ENCODE results near the gene ZNF277.
"Not testable (repeated sequence)": the region's sequence is repeated elsewhere in the genome, so short reads cannot be mapped to it uniquely, and the experiment has no call there.

ZNF277 gene

DNA sequence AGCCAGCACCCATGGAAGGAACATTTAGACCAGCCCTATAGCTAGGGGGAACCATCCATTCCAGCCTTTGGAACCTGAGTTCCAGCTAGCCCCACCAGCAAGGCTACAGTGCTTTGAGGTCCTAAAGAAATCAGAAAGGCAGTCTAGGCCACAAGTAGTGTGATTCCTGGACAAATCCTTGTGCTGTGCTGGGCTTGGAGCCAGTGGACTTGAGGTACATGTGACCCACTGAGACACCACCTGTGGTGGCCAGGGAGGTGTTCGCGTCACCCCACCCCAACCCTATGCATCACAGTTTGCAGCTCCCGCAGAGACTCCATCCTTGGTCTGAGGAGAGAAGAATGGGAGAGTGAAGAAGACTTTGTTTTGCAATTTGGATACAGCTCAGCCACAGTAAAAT is 31.8 kb downstream of the ZNF277 start:
- no peak for DNase-seq (ENCODE audit: low read depth)

DNA sequence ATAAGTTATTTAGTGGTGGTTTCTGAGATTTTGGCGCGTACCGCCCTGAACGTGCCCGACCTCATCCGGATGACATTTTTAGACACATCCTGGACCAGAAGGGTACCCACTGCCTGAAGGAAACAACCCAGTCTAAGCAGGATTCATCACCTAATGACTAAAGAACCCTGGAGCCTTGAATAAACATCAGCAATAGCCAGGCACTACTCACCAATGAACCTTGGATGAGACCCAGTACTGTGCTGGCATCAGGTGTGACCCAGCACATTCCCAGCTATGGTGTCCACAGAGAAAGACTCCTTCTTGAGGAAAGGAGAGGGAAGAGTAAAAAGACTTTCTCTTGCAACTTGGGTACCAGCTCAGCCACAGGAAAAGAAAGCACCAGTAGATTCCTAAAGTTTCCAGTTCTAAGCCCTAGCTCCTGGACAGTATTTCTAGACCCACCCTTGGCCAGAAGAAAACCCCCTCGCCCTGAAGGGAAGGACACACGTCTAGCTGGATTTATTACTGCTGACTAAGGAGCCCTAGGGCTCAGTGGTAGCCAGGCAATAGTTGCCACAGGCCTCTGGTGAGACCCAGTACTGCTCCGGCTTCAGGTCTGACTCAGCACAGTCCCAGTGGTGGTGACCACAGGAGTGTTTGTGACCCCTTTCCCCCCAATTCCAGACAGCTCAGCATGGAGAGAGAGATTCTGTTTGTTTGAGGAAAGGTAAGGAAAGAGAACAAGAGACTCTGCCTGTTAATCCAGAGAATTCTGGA is 32.5 kb downstream of the ZNF277 start:
- H3K4me3 ChIP-seq (ENCODE audit: low read depth, low read length): no peak overlapping the region
- DNase-seq (ENCODE audit: low read depth): no peak

More for the DNA sequence above, 31.8 kb downstream of the ZNF277 start:
- no peak overlapping the region for H3K4me3 ChIP-seq (ENCODE audit: low read depth, low read length)

DNA sequence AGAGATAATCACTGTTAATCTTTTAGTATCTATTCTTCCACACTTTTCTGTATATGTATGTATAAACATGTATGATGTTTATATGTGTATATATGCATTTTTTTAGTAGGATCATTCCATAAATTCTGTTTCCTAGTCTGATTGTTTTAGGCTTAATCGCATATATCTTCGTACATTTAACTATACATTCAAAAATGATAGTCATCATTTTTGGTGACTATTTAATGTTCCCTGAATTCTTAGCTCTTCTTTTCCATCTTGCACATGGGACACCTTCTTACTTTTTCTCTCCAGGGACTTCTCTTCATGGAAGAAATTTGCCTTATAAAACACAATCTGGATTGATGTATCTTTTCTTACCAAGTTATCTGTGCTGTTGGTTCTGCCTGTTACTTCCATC is 42.1 kb downstream of the ZNF277 start:
- DNase-seq (ENCODE audit: low read depth): no peak
- H3K4me3 ChIP-seq (ENCODE audit: low read depth, low read length): no peak overlapping the region

DNA sequence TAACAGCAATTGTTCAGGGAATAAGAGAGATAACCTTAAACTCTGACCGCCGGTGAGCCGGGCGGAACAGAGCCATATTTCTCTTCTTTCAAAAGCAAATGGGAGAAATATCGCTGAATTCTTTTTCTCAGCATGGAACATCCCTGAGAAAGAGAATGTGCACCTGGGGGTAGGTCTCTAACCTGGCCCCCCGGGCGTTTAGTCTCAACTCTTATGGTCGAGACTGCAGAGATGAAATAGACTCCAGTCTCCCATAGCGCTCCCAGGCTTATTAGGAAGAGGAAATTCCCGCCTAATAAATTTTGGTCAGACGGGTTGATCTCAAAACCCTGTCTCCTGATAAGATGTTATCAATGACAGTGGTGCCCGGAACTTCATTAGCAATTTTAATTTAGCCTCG is 43.5 kb downstream of the ZNF277 start:
- DNase-seq (ENCODE audit: low read depth); H3K4me3 ChIP-seq (ENCODE audit: low read depth, low read length): not testable (repeated sequence)

DNA sequence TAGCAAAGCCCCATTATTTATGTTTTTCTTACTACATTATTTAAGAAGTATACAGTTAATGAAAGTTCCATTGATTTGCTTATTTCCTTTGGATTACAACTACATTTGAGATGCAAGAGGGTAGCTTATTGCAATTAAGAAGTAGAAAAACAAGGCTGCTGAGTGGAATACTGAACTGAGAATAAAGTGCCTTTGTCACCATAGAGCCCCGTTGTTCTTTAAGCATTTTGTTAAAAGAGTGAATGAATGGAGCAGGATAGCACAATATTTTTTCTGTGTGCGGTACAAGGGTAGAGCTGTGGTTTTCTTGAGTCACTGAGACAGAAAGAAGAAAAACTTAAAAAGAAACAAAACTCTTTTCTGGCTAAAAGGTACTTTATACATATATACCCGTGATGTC is 45.6 kb downstream of the ZNF277 start:
- no peak for DNase-seq (ENCODE audit: low read depth)
- H3K4me3 ChIP-seq (ENCODE audit: low read depth, low read length): no peak overlapping the region

DNA sequence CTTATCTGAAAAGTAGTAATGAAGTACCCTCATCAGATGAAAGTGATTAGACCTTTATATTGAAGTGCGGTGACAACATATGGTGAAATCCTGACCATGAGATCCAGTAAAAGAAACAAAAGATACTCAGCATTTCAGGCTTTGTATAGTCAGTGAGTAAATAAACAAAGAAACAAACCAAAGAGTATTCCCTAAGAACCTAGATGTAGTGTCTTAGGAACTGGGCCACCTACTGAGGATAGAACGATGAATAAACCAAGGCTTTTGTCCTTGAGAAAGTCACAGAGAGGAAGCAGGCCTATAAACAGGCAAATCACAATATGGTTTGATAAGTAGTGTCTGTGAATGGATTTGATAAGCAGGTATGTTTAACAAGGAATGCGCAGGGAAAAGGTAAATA is 46.2 kb downstream of the ZNF277 start:
- no peak for DNase-seq (ENCODE audit: low read depth)
- H3K4me3 ChIP-seq (ENCODE audit: low read depth, low read length): no peak overlapping the region

DNA sequence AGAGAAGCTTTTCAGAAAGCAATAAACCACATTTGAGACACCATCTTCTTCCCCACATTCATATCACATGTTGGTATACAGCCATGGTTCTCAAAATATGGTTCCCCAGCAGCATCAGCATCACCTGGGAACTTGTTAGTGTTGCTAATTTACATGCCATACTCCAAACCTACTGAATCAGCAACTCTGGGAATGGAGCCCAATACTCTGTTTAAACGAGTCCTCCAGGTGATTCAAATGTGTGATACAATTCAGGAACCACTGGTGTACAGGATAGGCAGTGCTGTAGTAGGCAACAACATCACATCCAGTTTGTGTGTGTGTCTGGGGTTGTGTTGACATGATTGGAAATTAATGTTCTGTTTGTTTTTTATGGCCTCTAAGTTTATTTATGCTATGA is 47.7 kb downstream of the ZNF277 start:
- H3K4me3 ChIP-seq (ENCODE audit: low read depth, low read length): no peak overlapping the region
- no peak for DNase-seq (ENCODE audit: low read depth)

DNA sequence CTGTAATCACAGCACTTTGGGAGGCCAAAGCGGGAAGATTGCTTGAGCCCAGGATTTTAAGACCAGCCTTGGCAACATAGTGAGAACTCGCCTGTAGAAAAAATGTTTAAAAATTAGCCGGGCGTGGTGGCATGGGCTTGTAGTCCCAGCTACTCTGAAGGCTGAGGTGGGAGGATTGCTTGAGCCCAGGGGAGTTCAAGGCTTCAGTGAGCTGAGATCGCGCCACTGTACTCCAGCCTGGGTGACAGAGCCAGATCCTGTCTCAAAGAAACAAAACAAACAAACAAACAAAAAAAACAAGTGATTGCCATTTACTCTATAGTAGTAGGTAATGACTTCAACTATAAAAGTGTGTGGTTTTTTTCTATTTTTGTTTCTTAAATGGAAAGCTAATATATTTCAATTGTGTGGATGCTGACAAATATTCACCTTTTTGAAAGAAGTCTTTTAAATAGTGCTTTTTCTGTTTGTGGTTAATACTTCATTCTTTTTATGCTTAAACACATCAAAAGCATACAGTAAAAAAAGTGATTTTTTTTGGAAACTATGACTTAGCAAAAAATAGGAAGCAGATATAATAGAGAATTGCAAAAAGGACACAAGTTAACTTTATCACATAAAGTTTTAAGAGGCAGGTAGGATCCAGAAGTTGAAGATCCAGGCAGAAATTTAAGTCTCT is 48.4 kb downstream of the ZNF277 start:
- no peak for DNase-seq (ENCODE audit: low read depth)

DNA sequence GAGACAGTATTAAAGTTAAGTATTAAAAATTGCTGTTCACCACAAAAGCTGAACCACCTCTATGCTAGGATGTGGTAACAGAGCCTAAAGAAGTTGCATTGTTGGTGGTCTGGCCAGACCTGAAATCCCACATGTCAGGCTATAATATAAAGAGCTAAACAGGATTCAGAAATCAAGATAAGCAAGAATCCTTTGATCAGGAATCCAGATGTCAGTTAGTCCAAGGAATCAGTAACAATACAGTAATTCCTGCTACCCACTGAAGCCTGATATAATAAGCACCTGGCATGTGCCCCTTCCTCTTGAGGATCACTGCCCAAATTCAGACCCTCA is 48.9 kb downstream of the ZNF277 start:
- no peak for DNase-seq (ENCODE audit: low read depth)
- H3K4me3 ChIP-seq (ENCODE audit: low read depth, low read length): no peak overlapping the region

More for the DNA sequence above, 48.4 kb downstream of the ZNF277 start:
- no peak overlapping the region for H3K4me3 ChIP-seq (ENCODE audit: low read depth, low read length)

DNA sequence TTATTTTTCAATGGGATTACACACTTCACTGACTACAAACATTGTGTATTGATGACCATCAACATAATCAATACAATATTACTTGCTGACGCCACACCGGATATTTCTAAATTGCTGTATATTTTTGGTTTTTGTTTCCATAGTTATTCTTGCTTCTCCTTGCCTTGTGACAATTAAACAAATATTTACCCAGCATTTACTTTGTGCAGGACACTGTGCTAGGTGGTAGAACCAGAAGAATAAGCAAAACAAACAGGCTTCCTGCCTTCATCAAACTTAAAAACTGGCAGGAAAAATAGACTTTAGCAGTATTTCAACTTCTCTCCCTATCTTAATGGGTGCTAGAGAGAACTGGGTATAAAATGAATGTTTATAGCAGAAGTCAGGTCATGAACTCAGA is 50.6 kb downstream of the ZNF277 start:
- no peak for DNase-seq (ENCODE audit: low read depth)
- H3K4me3 ChIP-seq (ENCODE audit: low read depth, low read length): no peak overlapping the region

DNA sequence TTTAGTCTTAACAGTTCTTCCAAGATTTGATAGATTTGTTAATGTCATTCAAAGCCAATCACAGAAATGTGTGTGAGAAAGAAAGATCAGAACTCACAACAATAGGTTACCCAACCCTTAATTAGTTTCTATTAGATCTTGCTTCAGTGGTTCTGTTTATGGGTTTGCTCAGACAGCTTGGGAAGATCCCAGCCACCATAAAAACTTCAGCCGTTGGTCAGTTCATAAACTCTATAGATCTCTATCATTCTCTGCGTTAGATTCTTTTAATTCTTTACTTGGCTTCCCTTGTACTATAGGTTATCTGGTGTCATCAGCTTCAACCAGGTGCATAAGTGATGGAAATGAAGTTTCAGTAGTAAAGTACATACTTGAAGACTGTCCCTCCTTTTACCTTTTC is 54.4 kb downstream of the ZNF277 start:
- no peak for DNase-seq (ENCODE audit: low read depth)
- no peak overlapping the region for H3K4me3 ChIP-seq (ENCODE audit: low read depth, low read length)

DNA sequence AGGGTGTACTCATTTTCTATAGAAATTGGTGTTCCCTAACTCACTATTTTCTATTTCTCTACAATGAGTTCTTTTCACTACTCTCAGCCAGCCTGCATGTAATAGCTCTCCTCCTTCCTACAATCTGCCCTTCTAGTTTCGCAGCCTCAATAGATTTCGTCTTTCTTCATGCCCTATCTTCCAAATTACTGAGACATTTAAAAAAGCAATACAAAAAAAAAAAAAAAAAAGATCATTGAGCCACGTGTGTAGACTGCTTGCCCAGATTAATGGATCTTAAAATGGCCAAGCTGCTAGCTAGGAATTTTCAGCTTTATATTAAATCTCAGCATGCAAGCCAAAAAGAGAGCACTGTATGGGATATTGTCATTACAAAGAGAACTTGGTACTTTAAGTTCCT is 55.5 kb downstream of the ZNF277 start:
- H3K4me3 ChIP-seq (ENCODE audit: low read depth, low read length): no peak overlapping the region
- DNase-seq (ENCODE audit: low read depth): no peak

DNA sequence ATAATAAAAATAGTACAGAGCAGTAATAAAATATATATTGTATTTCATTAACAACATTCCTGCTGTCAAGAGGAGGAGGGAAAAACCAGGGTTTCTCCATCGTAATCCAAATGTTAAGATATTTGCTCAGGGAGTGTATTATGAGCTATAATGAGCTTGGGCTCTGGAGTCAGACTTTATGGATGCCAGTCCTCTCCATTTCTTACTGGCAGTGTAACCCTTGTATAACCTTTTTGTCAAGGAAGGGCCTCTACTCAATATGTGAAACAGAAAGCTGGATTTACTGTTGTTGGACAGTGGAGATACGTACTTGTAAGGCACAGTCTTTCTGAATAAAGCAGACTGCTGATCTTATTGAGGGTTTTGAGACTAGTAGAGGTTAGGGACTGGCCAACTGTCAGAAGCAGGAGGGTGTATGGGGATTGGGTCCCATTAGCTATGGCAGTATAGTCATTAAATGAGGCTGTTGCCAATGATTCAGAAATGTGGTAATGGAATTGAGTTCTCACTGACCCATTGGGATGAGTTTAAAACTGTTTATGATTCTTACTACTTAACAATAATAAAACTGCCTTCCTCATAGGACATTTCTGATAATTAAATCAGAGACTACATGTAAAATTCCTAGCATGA is 56.5 kb downstream of the ZNF277 start:
- DNase-seq (ENCODE audit: low read depth): no peak
- no peak overlapping the region for H3K4me3 ChIP-seq (ENCODE audit: low read depth, low read length)

DNA sequence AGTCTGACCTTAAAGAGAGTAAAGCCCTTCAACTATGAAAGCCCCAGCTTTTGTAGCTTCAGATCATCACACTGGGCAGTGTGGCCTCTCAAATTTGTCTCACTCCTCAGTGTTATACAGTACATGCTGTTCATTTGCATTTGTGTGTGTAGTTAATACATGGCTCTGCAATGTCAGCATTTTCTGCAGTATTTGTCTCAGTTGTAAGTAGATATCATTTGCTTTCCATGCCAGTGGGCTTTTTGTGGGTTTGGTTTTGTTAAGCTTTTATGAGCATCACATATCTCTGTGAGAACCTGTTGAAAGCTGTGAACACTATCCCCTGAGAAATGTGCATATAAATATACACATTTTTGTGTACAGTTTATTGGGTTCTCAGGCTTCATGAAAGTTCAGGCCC is 57.0 kb downstream of the ZNF277 start:
- DNase-seq (ENCODE audit: low read depth): no peak

DNA sequence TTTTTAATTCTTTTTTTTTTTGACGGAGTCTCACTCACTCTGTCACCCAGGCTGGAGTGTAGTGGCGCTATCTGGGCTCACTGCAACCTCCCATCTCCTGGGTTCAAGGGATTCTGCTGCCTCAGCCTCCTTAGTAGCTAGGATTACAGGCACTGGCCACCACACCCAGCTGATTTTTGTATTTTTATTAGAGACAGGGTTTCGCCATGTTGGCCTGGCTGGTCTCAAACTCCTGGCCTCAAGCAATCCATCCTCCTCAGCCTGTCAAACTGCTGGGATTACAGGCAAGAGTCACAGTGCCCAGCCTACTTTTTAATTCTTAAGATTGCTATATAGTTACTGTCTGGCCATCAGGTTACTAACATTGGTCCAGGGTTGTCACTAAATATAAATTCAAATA is 59.6 kb downstream of the ZNF277 start:
- no peak overlapping the region for H3K4me3 ChIP-seq (ENCODE audit: low read depth, low read length)
- no peak for DNase-seq (ENCODE audit: low read depth)

More for the DNA sequence above, 57.0 kb downstream of the ZNF277 start:
- no peak overlapping the region for H3K4me3 ChIP-seq (ENCODE audit: low read depth, low read length)

DNA sequence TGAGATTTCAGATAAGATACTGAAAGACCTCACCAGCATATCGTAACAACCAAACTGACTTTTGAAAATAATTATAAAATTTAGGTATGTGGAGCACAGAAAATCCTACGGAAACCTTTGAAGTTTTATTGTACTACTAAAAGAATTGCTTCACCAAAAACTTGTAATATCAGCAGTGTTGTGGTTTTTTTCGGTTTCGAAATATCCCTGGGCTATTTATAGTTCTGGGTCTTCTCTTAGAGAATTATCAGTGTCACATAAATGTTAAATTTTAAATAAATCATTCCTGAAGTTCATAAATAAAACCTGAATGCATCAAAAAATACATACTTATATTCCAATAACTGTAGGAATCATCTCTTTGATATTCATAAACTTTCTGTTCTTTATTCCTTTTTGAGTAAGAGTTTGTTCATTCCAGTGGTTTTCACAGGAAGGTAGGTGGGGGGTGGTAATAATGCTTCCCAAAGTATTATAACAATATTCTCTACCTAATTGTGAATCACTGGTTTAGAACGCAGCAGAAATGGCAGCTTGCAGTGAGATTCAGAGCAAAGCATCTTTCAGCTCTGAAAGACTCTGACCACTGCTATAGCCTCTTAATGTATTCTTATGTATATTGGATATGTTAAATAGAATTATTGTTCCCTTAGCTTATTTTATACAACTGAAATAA is 60.2 kb downstream of the ZNF277 start:
- no peak overlapping the region for H3K4me3 ChIP-seq (ENCODE audit: low read depth, low read length)
- no peak for DNase-seq (ENCODE audit: low read depth)

DNA sequence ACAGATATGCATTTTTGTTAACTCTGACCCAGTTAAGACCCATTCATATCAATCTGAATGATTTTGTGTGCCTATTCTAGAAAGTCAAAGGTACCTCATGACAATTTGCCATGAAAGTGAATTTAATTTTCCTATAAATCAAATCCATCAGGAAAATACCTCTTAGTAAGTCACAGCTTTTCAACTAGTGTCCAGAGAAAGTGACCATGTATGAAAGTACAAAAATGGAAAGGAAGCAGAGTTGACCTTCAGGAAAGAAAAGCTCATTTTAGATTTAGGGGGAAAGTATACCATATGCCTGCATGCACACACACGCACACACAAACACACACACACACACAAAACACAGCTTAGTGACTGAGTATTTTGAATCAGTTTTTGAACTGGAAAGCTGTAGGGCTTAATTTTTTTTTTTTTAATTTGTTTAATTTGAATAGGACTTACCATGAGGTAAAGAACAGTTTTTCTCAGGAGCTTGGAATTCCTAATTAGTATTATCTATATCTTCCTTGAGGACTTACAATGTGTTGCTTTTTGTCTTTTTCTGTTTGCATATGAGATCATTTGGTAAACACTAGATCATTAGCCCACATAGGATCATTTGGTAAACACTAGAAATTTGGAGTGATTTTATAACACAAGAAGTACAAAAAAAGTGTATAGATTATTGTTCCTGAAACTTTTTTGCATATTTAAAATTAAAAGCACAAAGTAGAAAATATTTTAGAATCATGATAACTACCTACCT is 61.6 kb downstream of the ZNF277 start:
- no peak overlapping the region for H3K4me3 ChIP-seq (ENCODE audit: low read depth, low read length)
- no peak for DNase-seq (ENCODE audit: low read depth)

DNA sequence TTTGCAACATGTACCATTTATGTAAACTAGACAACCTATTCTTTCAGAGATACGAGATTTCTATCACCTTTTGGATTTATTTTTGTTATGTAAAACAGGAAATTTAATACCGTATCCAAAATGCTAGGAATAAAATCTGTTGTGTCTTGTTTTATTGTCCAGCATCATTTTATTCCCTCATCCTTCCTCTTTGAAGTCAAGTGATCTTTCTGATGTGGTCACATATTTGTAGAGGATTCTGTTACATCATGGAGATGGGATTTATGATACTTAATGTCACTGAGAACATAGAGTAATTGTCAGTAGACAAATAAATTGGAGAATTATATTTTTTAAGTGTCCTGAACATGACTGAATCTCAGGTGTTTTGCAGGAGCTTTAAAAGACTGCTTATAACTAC is 64.7 kb downstream of the ZNF277 start:
- DNase-seq (ENCODE audit: low read depth): no peak
- H3K4me3 ChIP-seq (ENCODE audit: low read depth, low read length): no peak overlapping the region

DNA sequence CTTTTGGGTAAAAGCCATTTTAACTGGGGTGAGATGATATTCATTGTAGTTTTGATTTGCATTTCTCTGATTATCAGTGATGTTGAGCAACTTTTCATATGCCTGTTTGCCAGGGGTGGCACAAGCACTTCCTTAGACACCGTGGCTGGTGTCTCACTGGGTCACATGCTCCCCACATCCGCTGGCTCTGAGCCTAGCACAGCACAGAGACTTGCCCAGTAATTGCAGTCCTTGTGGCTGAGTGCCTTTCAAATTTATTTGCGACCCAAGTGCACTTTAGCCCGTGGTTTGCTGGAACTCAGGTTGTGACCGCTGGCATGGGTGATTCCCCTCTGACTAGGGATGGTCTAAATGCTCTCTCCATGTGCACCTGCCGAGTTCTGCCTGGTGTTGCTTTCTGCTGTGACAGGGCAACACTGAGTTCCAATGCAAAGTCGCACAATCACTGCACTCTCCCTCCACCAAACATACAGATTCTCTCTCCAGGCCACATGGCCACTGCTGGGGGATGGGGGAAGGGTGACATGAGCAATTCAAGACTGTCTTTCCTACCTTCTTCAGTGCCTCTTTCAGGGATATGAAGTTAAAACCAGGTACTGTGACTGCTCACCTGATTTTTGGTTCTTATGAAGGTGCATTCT is 66.5 kb downstream of the ZNF277 start:
- DNase-seq (ENCODE audit: low read depth): no peak
- H3K4me3 ChIP-seq (ENCODE audit: low read depth, low read length): no peak overlapping the region
